ENCODE data around the gene FGFR2.

The FGFR2 gene

GRCh38 chr10:121518333-121518732 is 79.9 kb downstream of the FGFR2 start:
- TF ChIP-seq CTCF (IDR thresholded peaks at IDR 0.05; ENCODE audit: insufficient read depth, missing control alignments): no peak
- DNase-seq (ENCODE audit: insufficient read length, low spot score) (no peak), FAIRE-seq (no peak)

GRCh38 chr10:121516093-121516865 is 82.0 kb downstream of the FGFR2 start:
- no peak for FAIRE-seq
- TF ChIP-seq CTCF (IDR thresholded peaks at IDR 0.05; ENCODE audit: insufficient read depth, missing control alignments): no peak
- no peak for DNase-seq (ENCODE audit: insufficient read length, low spot score)

- no peak for DNase-seq (ENCODE audit: insufficient read length, low spot score)
- TF ChIP-seq CTCF (IDR thresholded peaks at IDR 0.05; ENCODE audit: insufficient read depth, missing control alignments): no peak
- FAIRE-seq: no peak
Measured at GRCh38 chr10:121514141-121514865, 83.9 kb downstream of the FGFR2 start.

- FAIRE-seq: no peak
- no peak for DNase-seq (ENCODE audit: insufficient read length, low spot score)
- no peak for TF ChIP-seq CTCF (IDR thresholded peaks at IDR 0.05; ENCODE audit: insufficient read depth, missing control alignments)
Measured at GRCh38 chr10:121511943-121512342, 86.3 kb downstream of the FGFR2 start.

- DNase-seq (ENCODE audit: insufficient read length, low spot score) (no peak), FAIRE-seq (no peak)
- TF ChIP-seq CTCF (IDR thresholded peaks at IDR 0.05; ENCODE audit: insufficient read depth, missing control alignments): no peak
Measured at GRCh38 chr10:121511460-121511859, 86.8 kb downstream of the FGFR2 start.

GRCh38 chr10:121510201-121510771 is 88.0 kb downstream of the FGFR2 start:
- no peak for DNase-seq (ENCODE audit: insufficient read length, low spot score)
- FAIRE-seq: no peak
- no peak for TF ChIP-seq CTCF (IDR thresholded peaks at IDR 0.05; ENCODE audit: insufficient read depth, missing control alignments)
